ENCODE measurements around the gene MRPL47. TPM values are rescaled to one million over a fixed set of nuclear protein-coding genes. Genes with fewer than 3 reads are reported as not detected.

MRPL47 gene
- 10 to 100 TPM; 26.1 to 36.8 (median 27.3) TPM for total RNA-seq
- long read RNA-seq, donor 1, transcript MRPL47-203 (7 exons, 1,370 nt) = major isoform, 19 of 26 reads
- long read RNA-seq, donor 1, partial matches to known transcripts = 0 of 26 reads
- long read RNA-seq, donor 1, other reads (novel, unspliced or antisense) = 5 of 26 reads
- long read RNA-seq, donor 2, transcript MRPL47-203 (7 exons, 1,370 nt) = major isoform, 29 of 34 reads
- long read RNA-seq, donor 2, partial matches to known transcripts = 3 of 34 reads
- long read RNA-seq, donor 2, other reads (novel, unspliced or antisense) = 1 of 34 reads

GRCh38 chr3:179604321-179605078, at the start of gene MRPL47, which contains the start of gene NDUFB5:
Gene MRPL47 (minus strand): TSS chr3:179604638. CDS start chr3:179604624, 14 bp downstream.
Gene NDUFB5 (plus strand): TSS chr3:179604794. CDS start chr3:179604816, 22 bp downstream.
- intact Hi-C loops (cut with DNase I, micrococcal nuclease) = no loop called here
- TF ChIP-seq CTCF (IDR thresholded peaks at IDR 0.05) = no peak

GRCh38 chr3:179653096-179653797, 48.8 kb upstream of the MRPL47 start:
- intact Hi-C loops (cut with DNase I, micrococcal nuclease) = no loop called here

More at GRCh38 chr3:179604321-179605078, at the start of gene MRPL47, which contains the start of gene NDUFB5:
- no peaks in the 10 kb centered on the region for H3K9me3 ChIP-seq
- H3K36me3 ChIP-seq (ENCODE audit: low read depth) = no peaks in the 10 kb centered on the region
- peak; percentile 92 to 97 (median 95) for DNase-seq
- H3K4me1 ChIP-seq (ENCODE audit: low read depth) = peaks cover 17% of the 10 kb centered on the region
- peak; percentile 100 for ATAC-seq
- H3K4me3 ChIP-seq = peak within 1 kb of the TSS; percentile 71

DNA sequence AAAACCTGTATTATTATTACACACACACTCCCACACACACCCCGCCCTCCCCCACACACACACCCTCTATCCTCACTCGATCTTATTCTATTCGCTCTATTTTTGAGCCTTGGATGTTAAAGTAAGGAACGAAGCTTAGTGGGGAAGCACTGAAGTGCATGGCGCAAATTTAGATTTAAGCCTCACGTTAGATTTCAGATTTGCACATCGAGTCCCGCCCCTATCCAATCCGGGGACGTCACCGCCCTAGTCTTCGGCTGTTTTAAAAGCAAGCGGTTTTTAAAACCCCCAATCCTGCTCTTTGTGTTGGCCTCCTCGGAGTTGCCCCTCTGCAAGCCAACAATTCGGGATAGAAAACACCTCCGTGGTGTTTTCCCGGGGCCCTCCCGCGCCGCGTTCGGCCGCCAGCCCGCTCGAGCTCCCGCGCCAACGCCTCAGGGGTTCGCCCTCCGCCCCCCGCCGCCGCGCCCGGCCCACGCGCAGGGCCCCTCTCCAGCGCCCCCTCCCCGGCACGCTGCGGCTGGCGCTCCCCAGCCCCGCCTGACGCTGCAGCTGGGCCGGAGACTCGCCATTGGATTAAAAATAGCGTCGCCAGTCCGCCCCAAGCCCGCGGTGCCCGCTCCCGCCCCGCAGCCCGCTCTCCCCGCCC, 48.1 kb upstream of the MRPL47 start, which contains the start of gene USP13:
USP13 (plus strand) TSS at position 594 of the 649 bp plus-strand sequence. CDS start 186 bp downstream, outside the sequence.
- Histone ChIP-seq H3K36me3 (ENCODE audit: low read depth) (no peaks in the 10 kb centered on the region), H3K4me1 (ENCODE audit: low read depth) (peaks cover 3% of the 10 kb centered on the region), H3K4me3 (peak within 1 kb of the TSS; percentile 61), H3K9me3 (no peaks in the 10 kb centered on the region)
- intact Hi-C loops (cut with DNase I, micrococcal nuclease) = no loop called here
- DNase-seq (peak; percentile 48 to 75 (median 62)), ATAC-seq (peak; percentile 73)
- no peak for TF ChIP-seq CTCF (IDR thresholded peaks at IDR 0.05)

More at GRCh38 chr3:179653096-179653797, 48.8 kb upstream of the MRPL47 start:
- H3K4me1 ChIP-seq (ENCODE audit: low read depth) = peaks cover 3% of the 10 kb centered on the region
- no peaks in the 10 kb centered on the region for H3K9me3 ChIP-seq
- ATAC-seq (peak; percentile 83), DNase-seq (peak; percentile 66 to 83 (median 79))
- H3K36me3 ChIP-seq (ENCODE audit: low read depth) = no peaks in the 10 kb centered on the region
- H3K4me3 ChIP-seq = peak overlapping the region; percentile 61
- no peak for TF ChIP-seq CTCF (IDR thresholded peaks at IDR 0.05)

GRCh38 chr3:179651687-179652446, 47.4 kb upstream of the MRPL47 start:
- intact Hi-C loops (cut with DNase I, micrococcal nuclease) = no loop called here
- H3K36me3 ChIP-seq (ENCODE audit: low read depth) = no peaks in the 10 kb centered on the region
- H3K4me3 ChIP-seq = no peak overlapping the region
- H3K4me1 ChIP-seq (ENCODE audit: low read depth) = peaks cover 3% of the 10 kb centered on the region
- H3K9me3 ChIP-seq = no peaks in the 10 kb centered on the region
- TF ChIP-seq CTCF (IDR thresholded peaks at IDR 0.05) = no peak
- DNase-seq = no peak
- no peak for ATAC-seq
